Measurements from ENCODE around the gene TBPL1. TPM values are rescaled to one million over a fixed set of nuclear protein-coding genes. Genes with fewer than 3 reads are reported as not detected.

Gene TBPL1
- total and polyA plus RNA-seq, 9 of the 15 experiments (the other 6 are each of a cell fraction or from before 2014, with no cell fraction given): 78.1 to 152 (median 107) TPM

- no peak for TF ChIP-seq ZNF696 (CRISPR knock-in tag; conservative IDR thresholded peaks at IDR 0.05)
- peak; percentile 58; the same call in 1 of the 2 replicates for TF ChIP-seq SMARCA4 (IDR thresholded peaks at IDR 0.05)
- no peak for TF ChIP-seq SNRNP70 (optimal IDR thresholded peaks at IDR 0.05; ENCODE audit: low read depth, low read length)
- no peak for TF ChIP-seq BCOR (IDR thresholded peaks at IDR 0.05)
- TF ChIP-seq NCOA1 (IDR thresholded peaks at IDR 0.05; ENCODE audit: low read depth): no peak
- 0 out of 4 replicates have a peak, but pooled peaks of 1 of the 2 experiments have one; percentile 30 for TF ChIP-seq TBL1XR1 (IDR thresholded peaks at IDR 0.05; ENCODE audit: low read length in 2 of 2)
- TF ChIP-seq MLX (CRISPR knock-in tag; conservative IDR thresholded peaks at IDR 0.05): no peak
- TF ChIP-seq MECOM (CRISPR knock-in tag; IDR thresholded peaks at IDR 0.05): no peak
- no peak for TF ChIP-seq E2F6 (IDR thresholded peaks at IDR 0.05; ENCODE audit: borderline replicate concordance in 1 of 2, extremely low read depth in 1 of 2, insufficient read depth in 1 of 2, insufficient read length in 1 of 2, low read depth in 1 of 2, low read length in 1 of 2, poor library complexity in 1 of 2, severe bottlenecking in 1 of 2)
- no peak for TF ChIP-seq CHD2 (IDR thresholded peaks at IDR 0.05; ENCODE audit: low read depth, low read length)
- TF ChIP-seq PTBP1 (IDR thresholded peaks at IDR 0.05; ENCODE audit: low read depth, low read length): no peak
- no peak for TF ChIP-seq ILF3 (IDR thresholded peaks at IDR 0.05; ENCODE audit: borderline replicate concordance)
- TF ChIP-seq NR4A1 (CRISPR knock-in tag; IDR thresholded peaks at IDR 0.05): no peak
- TF ChIP-seq NR4A1 (tag; IDR thresholded peaks at IDR 0.05): no peak
- TF ChIP-seq NR0B1 (IDR thresholded peaks at IDR 0.05; ENCODE audit: partially characterized antibody): no peak
- no peak for TF ChIP-seq ETS1 (conservative IDR thresholded peaks at IDR 0.05; ENCODE audit: control insufficient read depth, low read depth, low read length)
- TF ChIP-seq ZBTB11 (CRISPR knock-in tag; IDR thresholded peaks at IDR 0.05): no peak
- no peak for TF ChIP-seq ZNF408 (CRISPR knock-in tag; IDR thresholded peaks at IDR 0.05; ENCODE audit: low read depth)
Measured at GRCh38 chr6:134034478-134034877, 81.5 kb downstream of the TBPL1 start (continued).

Measured in K562 (cell line).